HL-60 (cell line): ENCODE measurements around the gene ANKS1B.

Experiments
- DNase-seq, 2 experiments: peaks; one replicate each; pipeline ENCODE4 v3.0.0-alpha.2; 2010 to 2020; ENCODE audit warnings: low read depth in 1 of 2, low spot score in 1 of 2
- H3K27ac ChIP-seq: fragments of 250-450 bp; sonication (Bioruptor Pico); replicated peaks from 2 replicates; pipeline ENCODE4 v1.5.1; 2020; ENCODE audit warnings: mild to moderate bottlenecking, moderate library complexity
- H3K27me3 ChIP-seq: fragments of 250-450 bp; sonication (Bioruptor Pico); 2 replicates; pipeline ENCODE4 v1.5.1; 2021; ENCODE audit warnings: mild to moderate bottlenecking, moderate library complexity; ENCODE audit not compliant: insufficient read depth, poor library complexity, severe bottlenecking
- H3K4me3 ChIP-seq: replicated peaks from 2 replicates; pipeline ENCODE4 v1.5.1; 2011; ENCODE audit warnings: mild to moderate bottlenecking, control low read depth, low read length; ENCODE audit not compliant: insufficient read depth
- GABPA ChIP-seq: IDR thresholded peaks from 2 replicates; pipeline ENCODE4 v1.6.1; 2012; ENCODE audit warnings: low read depth
- POLR2AphosphoS5 ChIP-seq: IDR thresholded peaks from 2 replicates; pipeline ENCODE4 v1.6.1; 2012; ENCODE audit warnings: low read depth
- SPI1 ChIP-seq: IDR thresholded peaks from 2 replicates; pipeline ENCODE4 v1.6.1; 2012; ENCODE audit warnings: low read depth, mild to moderate bottlenecking, borderline replicate concordance
- TF ChIP-seq, protein P1 (sequence below): IDR thresholded peaks from one replicate; pipeline ENCODE4 v1.5.1; 2011; ENCODE audit warnings: low read length, control low read depth, inconsistent platforms; ENCODE audit not compliant: insufficient read depth
- TF ChIP-seq, protein P2 (sequence below): IDR thresholded peaks from 2 replicates; pipeline ENCODE4 v1.6.1; 2012; ENCODE audit warnings: low read depth; ENCODE audit not compliant: insufficient replicate concordance

The ANKS1B gene

DNA sequence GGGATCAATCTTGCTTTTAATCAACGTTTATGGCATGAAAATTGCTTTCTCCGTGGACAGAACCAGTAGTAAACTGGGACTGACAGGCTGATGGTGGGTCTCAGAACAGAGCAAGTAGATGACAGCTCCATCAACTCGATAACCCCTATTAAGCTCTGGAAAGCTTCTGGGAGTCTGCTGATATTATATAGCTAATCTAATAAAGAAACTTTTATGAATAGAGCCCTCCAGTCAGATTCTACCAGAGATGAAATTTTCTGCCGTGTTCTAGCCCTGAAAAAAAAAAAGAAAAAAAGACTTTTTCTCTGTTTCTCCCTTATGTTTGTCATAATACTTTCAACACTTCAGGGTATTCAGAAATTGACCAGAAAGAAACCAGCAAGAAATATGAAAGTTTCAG is 1168.0 kb downstream of the ANKS1B start:
- Histone ChIP-seq H3K4me3 (no peak overlapping the region), H3K27me3 (peaks cover 14% of the 10 kb centered on the region), H3K27ac (no peak overlapping the region)
- TF ChIP-seq POLR2AphosphoS5 = no peak
- TF ChIP-seq, protein P1, sequence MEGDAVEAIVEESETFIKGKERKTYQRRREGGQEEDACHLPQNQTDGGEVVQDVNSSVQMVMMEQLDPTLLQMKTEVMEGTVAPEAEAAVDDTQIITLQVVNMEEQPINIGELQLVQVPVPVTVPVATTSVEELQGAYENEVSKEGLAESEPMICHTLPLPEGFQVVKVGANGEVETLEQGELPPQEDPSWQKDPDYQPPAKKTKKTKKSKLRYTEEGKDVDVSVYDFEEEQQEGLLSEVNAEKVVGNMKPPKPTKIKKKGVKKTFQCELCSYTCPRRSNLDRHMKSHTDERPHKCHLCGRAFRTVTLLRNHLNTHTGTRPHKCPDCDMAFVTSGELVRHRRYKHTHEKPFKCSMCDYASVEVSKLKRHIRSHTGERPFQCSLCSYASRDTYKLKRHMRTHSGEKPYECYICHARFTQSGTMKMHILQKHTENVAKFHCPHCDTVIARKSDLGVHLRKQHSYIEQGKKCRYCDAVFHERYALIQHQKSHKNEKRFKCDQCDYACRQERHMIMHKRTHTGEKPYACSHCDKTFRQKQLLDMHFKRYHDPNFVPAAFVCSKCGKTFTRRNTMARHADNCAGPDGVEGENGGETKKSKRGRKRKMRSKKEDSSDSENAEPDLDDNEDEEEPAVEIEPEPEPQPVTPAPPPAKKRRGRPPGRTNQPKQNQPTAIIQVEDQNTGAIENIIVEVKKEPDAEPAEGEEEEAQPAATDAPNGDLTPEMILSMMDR = no peak
- TF ChIP-seq GABPA = no peak
- TF ChIP-seq, protein P2, sequence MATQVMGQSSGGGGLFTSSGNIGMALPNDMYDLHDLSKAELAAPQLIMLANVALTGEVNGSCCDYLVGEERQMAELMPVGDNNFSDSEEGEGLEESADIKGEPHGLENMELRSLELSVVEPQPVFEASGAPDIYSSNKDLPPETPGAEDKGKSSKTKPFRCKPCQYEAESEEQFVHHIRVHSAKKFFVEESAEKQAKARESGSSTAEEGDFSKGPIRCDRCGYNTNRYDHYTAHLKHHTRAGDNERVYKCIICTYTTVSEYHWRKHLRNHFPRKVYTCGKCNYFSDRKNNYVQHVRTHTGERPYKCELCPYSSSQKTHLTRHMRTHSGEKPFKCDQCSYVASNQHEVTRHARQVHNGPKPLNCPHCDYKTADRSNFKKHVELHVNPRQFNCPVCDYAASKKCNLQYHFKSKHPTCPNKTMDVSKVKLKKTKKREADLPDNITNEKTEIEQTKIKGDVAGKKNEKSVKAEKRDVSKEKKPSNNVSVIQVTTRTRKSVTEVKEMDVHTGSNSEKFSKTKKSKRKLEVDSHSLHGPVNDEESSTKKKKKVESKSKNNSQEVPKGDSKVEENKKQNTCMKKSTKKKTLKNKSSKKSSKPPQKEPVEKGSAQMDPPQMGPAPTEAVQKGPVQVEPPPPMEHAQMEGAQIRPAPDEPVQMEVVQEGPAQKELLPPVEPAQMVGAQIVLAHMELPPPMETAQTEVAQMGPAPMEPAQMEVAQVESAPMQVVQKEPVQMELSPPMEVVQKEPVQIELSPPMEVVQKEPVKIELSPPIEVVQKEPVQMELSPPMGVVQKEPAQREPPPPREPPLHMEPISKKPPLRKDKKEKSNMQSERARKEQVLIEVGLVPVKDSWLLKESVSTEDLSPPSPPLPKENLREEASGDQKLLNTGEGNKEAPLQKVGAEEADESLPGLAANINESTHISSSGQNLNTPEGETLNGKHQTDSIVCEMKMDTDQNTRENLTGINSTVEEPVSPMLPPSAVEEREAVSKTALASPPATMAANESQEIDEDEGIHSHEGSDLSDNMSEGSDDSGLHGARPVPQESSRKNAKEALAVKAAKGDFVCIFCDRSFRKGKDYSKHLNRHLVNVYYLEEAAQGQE = no peak
- TF ChIP-seq SPI1 = no peak
- no peak for DNase-seq

DNA sequence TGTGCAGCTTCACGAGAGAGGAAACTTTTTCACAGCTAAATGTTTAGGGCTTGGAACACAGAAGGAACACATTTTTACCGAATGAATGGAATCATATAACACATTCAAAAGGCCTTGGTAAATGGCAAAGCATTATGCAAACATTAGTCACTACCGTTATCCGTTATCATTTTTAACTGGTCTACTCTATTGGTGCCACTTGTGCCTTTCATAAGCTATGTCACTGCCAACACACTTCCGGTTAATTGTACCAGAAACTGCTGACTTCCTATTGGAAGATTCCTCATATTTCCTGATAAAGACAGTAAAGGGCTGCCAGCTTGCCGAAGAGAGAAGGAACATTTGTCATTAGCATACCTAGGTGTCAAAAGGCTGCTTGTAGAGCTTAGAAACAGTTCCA is 1170.5 kb downstream of the ANKS1B start:
- Histone ChIP-seq H3K4me3 (no peak overlapping the region), H3K27ac (no peak overlapping the region), H3K27me3 (peaks cover 14% of the 10 kb centered on the region)
- DNase-seq = no peak
- TF ChIP-seq, protein P1 = no peak
- TF ChIP-seq SPI1 (no peak), GABPA (no peak), POLR2AphosphoS5 (no peak)
- TF ChIP-seq, protein P2 = no peak

DNA sequence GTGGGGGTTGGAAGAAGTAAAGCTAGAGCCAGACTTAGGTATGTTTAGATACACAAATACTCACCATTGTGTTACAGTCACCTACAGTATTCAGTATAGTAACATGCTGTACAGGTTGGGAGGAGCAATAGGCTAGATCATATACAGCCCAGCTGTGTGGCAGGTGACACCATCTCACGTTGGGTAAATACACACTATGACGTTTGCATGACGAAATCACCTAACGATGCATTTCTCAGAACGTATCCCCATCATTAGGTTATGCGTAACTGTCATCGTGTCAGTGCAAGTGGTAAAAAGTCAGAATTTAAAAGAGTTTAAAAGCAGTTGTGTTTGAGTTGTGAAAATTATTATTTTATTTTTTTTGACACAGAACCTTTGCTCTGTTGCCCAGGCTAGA is 1172.5 kb downstream of the ANKS1B start:
- no peak for DNase-seq
- Histone ChIP-seq H3K27me3 (peaks cover 3% of the 10 kb centered on the region), H3K4me3 (no peak overlapping the region), H3K27ac (no peak overlapping the region)
- TF ChIP-seq POLR2AphosphoS5 = no peak
- TF ChIP-seq, protein P1 = no peak
- TF ChIP-seq, protein P2 = no peak
- TF ChIP-seq SPI1 = no peak
- no peak for TF ChIP-seq GABPA
